T1000 (cell line): ENCODE data around the gene IBTK.
"Not testable (repeated sequence)": the region's sequence is repeated elsewhere in the genome, so short reads cannot be mapped to it uniquely, and the experiment has no call there.

Experiments used
- DNase-seq: peaks from one replicate; lab custom pipeline; 2025; ENCODE audit warnings: mixed read lengths; lab: John Stamatoyannopoulos, UW

The IBTK gene

GRCh38 chr6:82246802-82247504 is 591 bp downstream of the IBTK start:
- peak; percentile 50 for DNase-seq

- DNase-seq, result no peak
These were observed 1.2 kb downstream of the IBTK start for GRCh38 chr6:82246370-82246769.

GRCh38 chr6:82245376-82245775 is 2.2 kb downstream of the IBTK start:
- DNase-seq, result no peak

GRCh38 chr6:82243884-82244283 is 3.7 kb downstream of the IBTK start:
- DNase-seq, result no peak

- no peak for DNase-seq
These were observed 7.4 kb downstream of the IBTK start for GRCh38 chr6:82240186-82240585.

- DNase-seq, result no peak
These were observed 7.9 kb downstream of the IBTK start for GRCh38 chr6:82239597-82239996.

GRCh38 chr6:82237013-82237412 is 10.5 kb downstream of the IBTK start:
- no peak for DNase-seq

- DNase-seq, result no peak
These were observed 19.8 kb downstream of the IBTK start for GRCh38 chr6:82227770-82228169.

- DNase-seq, result no peak
These were observed 27.4 kb downstream of the IBTK start for GRCh38 chr6:82220167-82220566.

- no peak for DNase-seq
These were observed 30.4 kb downstream of the IBTK start for GRCh38 chr6:82217018-82217586.

- DNase-seq, result no peak
These were observed 31.0 kb downstream of the IBTK start for GRCh38 chr6:82216549-82216948.

GRCh38 chr6:82211326-82211725 is 36.2 kb downstream of the IBTK start:
- DNase-seq, result no peak

- DNase-seq, result no peak
These were observed 38.6 kb downstream of the IBTK start for GRCh38 chr6:82208913-82209312.

GRCh38 chr6:82205930-82206392 is 41.6 kb downstream of the IBTK start:
- DNase-seq, result no peak

- DNase-seq, result no peak
These were observed 43.5 kb downstream of the IBTK start for GRCh38 chr6:82204020-82204419.

GRCh38 chr6:82197784-82198183 is 49.8 kb downstream of the IBTK start:
- DNase-seq, result no peak

GRCh38 chr6:82197245-82197644 is 50.3 kb downstream of the IBTK start:
- not testable (repeated sequence) for DNase-seq

GRCh38 chr6:82196161-82196560 is 51.4 kb downstream of the IBTK start:
- no peak for DNase-seq

- no peak for DNase-seq
These were observed 51.9 kb downstream of the IBTK start for GRCh38 chr6:82195619-82196018.

- DNase-seq, result no peak
These were observed 61.5 kb downstream of the IBTK start for GRCh38 chr6:82185948-82186535.

- no peak for DNase-seq
These were observed 63.8 kb downstream of the IBTK start for GRCh38 chr6:82183642-82184282.

- no peak for DNase-seq
These were observed 64.8 kb downstream of the IBTK start for GRCh38 chr6:82182756-82183155.

GRCh38 chr6:82179415-82179814 is 68.1 kb downstream of the IBTK start:
- no peak for DNase-seq
